Esophagus mucosa (tissue), 1 donor: Measurements from ENCODE around the gene RPL14. TPM values are rescaled to one million over a fixed set of nuclear protein-coding genes. Genes with fewer than 3 reads are reported as not detected.
"Not testable (repeated sequence)": the region's sequence is repeated elsewhere in the genome, so short reads cannot be mapped to it uniquely, and the experiment has no call there.

Experiments used
- ATAC-seq: fragments of 200-7000 bp; cut with Tn5 transposase; one replicate; pipeline ENCODE4 v1.9.1; 2020
- total RNA-seq: library from RNA; stranded (reverse); gene quantifications from one replicate; pipeline ENCODE4 v1.2.4, GENCODE V29; 2023
- donor health status: DM: yes; HTN: yes; CAD: no.

The RPL14 gene
- 1,667 TPM for total RNA-seq

DNA sequence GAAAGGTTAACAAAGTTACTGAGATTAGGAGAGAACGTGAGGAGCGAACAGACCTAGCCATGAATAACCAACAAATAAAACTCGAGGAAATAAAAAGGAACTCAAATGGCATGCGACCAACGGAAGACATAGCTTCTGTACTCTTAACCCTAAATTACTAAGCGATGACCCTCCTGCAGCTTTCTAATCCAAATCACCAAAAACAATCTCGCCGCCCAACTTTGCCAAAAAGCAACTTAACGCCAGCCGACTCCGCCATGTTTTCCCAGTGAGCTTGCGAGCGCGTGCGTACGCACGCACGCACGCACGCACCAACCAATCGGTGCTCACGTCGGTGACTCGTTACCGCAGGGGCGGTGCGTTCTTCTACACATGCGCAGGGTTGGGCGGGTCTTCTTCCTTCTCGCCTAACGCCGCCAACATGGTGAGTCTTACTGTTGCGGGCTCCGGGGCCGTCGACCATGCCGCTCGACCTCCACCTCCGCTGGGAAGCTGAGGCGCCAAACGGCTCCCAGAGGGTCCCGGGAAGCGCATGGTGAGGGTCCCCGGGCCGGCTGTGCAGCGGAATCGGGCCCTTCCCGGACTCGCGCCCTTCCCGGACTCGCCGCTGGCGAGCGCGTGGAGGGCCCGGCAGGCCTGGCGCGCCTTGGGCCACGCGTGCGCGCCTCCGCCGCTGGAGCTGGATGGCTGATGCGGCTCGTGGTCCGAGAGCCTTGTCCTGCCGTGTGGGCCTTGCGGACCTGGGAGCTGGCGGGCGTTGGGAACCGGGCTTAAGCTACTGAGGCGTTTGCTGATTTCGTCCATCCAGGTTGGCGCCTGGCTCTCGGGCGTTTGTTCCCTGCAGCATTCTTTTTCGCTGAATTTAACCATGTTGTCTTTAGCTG lies at the start of gene RPL14:
Gene RPL14, plus strand, starts transcription at position 400 of the 884 bp plus-strand sequence. Its CDS starts 133 bp downstream, at position 533.
- peak; percentile 90 for ATAC-seq

DNA sequence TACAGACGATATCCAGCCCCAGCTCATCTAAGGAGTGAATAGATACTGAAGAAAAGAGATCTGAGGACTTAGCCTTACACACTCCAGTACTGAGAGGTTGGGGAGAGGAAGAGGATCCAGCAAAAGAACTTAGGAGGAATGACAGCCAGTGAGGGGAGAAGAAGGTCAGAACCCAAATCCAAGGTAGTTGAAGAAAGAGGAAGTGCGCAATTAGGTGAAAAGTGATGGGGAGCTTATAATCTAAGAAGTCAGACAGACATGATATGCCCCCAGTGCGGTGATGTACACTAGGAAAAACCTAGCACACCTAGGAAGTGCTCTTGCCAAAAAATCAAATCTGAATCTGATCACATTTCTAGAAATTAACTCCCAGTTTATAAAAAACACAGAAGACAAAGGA lies 49.5 kb upstream of the RPL14 start:
- no peak for ATAC-seq

DNA sequence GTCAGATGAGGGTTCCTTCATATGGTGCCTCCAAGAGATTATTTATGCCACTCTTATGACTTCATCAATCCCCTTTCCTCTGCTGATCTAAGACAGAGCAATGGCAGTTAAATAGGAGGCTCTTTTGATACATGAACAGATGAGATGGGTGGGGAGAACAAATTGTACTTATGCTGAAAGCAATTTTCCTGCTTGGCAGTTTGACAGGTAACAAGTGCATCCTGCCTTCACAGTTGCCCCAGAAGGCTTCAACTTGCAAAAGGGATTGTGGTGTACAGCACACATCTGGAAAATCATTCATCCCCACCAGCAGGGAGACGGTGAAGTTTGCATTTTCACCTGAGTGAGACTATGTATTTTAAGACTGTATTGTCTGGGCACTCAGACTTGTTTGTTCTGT lies 42.9 kb upstream of the RPL14 start:
- ATAC-seq = no peak

GRCh38 chr3:40417845-40418543 lies 39.1 kb upstream of the RPL14 start:
- peak; percentile 96 for ATAC-seq

- ATAC-seq = no peak
These were observed 34.3 kb upstream of the RPL14 start for GRCh38 chr3:40422861-40423260.

DNA sequence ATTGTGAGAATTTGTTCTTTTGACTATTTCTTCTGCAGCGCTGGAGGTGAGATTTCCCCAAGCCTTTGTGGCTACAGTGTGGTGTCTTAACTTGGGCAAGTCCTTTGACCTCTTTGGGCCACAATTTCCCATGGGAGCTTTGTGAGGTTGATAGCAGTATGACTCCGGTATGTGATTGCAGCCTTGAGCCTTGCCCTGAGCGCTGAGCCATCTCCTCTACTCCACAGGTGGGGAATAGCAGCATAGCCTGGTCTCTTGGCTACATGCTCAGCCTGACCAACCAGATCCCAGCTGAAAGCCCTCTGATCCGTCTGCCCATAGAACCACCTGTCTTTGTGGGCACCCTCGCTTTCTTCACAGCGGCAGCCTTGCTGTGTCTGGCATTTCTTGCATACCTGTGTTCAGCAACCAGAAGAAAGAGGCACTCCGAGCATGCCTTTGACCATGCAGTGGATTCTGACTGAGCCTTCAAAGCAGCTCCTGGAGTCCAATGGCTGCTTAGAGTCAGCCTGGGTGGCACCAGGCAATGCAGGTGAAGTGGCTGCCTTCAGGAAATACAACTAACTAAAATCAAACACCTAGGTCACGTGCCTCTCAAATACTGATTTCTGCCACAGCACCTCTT lies 30.0 kb upstream of the RPL14 start:
- ATAC-seq = no peak

GRCh38 chr3:40432793-40433192 lies 24.3 kb upstream of the RPL14 start:
- no peak for ATAC-seq

- no peak for ATAC-seq
These were observed 19.2 kb upstream of the RPL14 start for GRCh38 chr3:40437889-40438288.

DNA sequence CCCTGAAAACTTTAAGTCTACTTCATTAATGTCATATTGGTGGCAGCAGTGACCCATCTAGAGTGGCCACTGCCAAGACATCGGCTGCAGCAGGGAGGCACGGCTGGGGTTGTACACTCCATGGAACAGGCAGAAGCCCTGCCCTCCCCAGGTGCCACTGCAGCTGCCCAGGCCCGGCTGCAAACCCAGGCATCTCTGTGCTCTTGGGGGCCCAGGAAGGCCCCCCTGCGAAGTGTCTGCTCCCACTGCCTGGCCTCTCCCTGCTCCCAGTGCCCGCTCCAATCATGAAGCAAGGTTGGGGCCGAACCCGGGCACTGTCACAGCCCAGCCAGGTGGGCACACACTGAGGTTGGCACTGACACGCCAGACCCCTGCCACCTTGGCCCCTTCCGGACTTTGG lies 12.1 kb upstream of the RPL14 start:
- no peak for ATAC-seq

DNA sequence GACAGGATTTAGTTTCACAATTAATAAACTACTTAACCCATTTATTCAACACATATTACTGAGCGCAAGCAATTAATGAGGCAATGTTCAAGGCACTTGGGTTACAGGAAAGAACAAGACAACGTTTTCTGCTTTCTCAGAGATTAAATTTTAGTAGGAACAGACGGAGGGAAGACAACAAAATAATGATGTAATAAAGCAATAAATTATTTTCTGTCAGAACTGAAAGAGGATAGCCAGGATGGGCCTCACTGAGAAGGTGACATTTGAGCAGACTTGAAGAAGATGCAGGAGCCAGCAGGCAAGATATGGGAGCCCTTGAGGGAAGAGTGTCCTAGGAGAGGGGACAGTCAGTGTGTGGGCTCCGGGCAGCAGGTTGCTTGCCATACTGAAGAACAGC lies 11.3 kb upstream of the RPL14 start:
- no peak for ATAC-seq

GRCh38 chr3:40450438-40450837 lies 6.7 kb upstream of the RPL14 start:
- ATAC-seq = no peak

GRCh38 chr3:40451551-40451950 lies 5.6 kb upstream of the RPL14 start:
- ATAC-seq = no peak

DNA sequence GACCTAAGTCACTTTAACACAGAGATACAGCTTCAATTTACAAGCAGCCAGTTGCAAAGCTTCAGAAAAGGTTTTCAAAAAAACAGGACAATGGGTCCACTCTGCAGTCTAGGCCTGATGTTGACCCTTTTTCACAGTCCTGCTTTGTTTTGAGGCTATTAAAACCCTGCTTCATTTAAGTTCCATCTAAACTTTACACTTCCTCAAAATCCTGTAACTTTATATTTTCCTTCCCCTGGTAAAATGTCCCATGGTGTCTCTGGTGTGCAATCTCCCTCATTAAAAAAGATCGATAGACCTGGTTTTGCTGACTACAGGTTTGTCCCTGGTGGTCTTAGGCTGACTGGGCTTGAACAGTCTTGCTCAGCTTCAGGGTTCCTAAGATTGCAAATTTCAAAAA lies 5.1 kb upstream of the RPL14 start:
- no peak for ATAC-seq

DNA sequence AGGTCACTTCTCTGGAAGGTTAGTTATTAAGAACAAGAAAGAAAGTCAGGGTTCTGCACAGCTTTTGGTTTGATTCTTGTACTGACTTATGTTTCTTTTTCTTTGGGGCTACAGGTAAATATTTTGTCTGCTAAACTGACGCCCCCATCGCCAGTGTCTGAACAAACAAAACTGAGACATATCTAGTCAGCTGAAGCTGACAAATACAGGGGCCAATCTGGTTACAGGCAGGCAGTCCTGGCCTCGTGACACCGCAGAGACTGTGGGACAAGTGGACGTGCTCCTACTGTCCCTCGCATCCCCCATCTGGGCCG lies 4.6 kb upstream of the RPL14 start:
- ATAC-seq = no peak

- ATAC-seq = peak; percentile 98
These were observed 4.0 kb upstream of the RPL14 start for GRCh38 chr3:40452876-40453730.

DNA sequence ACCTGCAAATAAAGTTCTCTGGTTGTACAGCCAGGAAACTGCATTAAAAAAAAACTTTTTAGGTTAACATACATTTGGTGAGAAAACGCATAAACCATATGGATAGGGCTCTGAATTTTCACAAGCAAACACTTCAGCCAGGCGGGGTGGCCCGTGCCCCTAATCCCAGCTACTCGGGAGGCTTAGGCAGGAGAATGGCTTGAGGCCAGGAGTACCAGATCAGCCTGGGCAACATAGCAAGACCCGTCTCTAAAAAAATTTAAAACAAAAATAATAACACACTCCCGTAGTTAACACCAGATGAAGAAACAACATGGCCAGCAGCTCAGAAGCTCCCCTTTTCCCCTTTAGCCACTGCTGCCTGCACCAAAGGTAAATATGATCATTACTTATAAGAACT lies 3.2 kb upstream of the RPL14 start:
- no peak for ATAC-seq

DNA sequence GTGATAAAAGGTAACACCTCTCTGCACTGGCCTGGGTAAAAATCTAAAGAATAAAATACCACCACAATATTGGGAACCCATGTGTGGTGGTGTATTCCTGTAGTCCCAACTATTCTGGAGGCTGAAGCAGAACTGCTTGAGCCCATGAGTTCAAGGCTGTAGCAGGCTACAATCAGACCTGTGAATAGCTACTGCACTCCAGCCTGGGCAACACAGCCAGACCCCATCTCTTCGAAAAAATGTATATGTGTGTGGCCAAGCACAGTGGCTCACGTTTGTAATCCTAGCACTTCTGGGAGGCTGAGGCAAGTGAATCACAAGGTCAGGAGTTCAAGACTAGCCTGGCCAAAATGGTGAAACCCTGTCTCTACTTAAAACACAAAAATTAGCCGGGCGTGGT lies 1.8 kb upstream of the RPL14 start:
- no peak for ATAC-seq

DNA sequence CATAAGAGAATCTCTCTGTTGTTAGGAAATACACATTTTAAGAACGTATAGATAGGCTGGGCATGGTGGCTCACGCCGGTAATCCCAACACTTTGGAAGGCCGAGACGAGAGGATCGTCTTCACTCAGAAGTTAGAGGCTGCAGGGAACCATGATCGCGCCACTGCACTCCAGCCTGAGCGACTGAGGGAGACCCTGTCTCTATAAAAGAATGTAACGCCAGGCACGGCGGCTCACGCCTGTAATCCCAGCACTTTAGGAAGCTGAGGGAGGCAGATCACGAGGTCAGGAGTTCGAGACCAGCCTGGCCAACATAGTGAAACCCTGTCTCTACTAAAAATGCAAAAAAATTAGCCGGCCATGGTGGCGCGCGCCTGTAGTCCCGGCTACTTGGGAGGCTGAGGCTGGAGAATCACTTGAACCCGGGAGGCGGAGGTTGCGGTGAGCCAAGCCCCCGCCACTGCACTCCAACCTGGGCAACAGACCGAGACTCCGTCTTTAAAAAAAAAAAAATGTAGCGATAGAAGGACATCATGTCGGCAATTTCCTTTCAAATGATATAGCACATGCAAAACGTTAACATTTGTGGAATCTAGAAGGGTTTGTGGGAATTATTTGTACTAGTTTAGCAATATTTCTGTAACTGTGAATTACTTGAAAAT lies 730 bp upstream of the RPL14 start:
- no peak for ATAC-seq

- ATAC-seq = no peak
These were observed 1.3 kb downstream of the RPL14 start for GRCh38 chr3:40458473-40458872.

DNA sequence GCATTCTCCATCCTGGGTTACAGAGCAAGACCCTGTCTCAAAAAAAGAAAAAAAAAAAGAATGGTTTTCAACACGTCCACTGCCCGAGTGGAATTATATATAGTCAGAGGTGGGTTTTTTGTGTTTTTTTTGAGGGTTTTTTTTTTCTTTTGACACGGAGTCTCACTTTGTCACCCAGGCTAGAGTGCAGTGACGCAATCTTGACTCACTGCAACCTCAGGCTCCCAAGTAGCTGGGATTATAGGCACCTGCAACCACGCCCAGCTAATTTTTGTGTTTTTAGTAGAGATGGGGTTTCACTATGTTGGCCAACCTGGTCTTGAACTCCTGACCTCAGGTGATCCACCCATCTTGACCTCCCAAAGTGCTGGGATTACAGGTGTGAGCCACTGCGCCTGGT lies 3.3 kb downstream of the RPL14 start:
- peak; percentile 15 for ATAC-seq

- no peak for ATAC-seq
These were observed 4.0 kb downstream of the RPL14 start for GRCh38 chr3:40461161-40461560.

DNA sequence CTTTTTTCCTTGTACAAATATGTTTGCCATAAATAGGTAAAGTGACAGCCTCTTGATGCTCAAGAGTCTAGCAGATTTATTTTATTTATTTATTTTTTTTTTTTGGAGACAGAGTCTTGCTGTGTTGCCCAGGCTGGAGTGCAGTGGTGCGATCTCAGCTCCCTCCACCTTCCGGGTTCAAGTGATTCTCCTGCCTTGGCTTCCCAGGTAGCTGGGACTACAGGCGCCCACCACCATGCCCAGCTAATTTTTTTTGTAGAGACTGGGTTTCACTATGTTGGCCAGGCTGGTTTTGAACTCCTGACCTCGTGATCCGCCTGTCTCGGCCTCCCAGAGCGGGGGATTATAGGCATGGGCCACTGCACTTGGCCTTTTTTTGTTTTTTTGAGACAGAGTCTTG lies 5.7 kb downstream of the RPL14 start:
- not testable (repeated sequence) for ATAC-seq
